GM23338 (cell line): ENCODE results near the gene ATP8B4. TPM values are rescaled to one million over a fixed set of nuclear protein-coding genes. Genes with fewer than 3 reads are reported as not detected.

ENCODE experiments used
- ATAC-seq: fragments of 200-7000 bp; cut with Tn5 transposase; 3 replicates; pipeline ENCODE4 v1.9.1; 2020
- DNase-seq: peaks from one replicate; pipeline ENCODE4 v3.0.0-alpha.2; 2015; ENCODE audit warnings: low spot score
- H2AFZ ChIP-seq: fragments of 200-600 bp; sonication (generic); 2 replicates; pipeline ENCODE4 v1.8.0; 2016; ENCODE audit warnings: antibody characterized with exemption, mild to moderate bottlenecking, moderate library complexity
- H3F3A ChIP-seq: fragments of 200-600 bp; sonication (generic); replicated peaks from 2 replicates; pipeline ENCODE4 v1.8.0; 2017; ENCODE audit warnings: antibody characterized with exemption, mixed run types, low read depth
- H3K27ac ChIP-seq: fragments of 200-600 bp; sonication (generic); 2 replicates; pipeline ENCODE4 v1.6.1; 2016; ENCODE audit warnings: low read depth
- H3K27me3 ChIP-seq: fragments of 200-600 bp; sonication (generic); 2 replicates; pipeline ENCODE4 v1.8.0; 2016; ENCODE audit warnings: mild to moderate bottlenecking, mixed run types, moderate library complexity; ENCODE audit not compliant: insufficient read depth
- H3K36me3 ChIP-seq: fragments of 200-600 bp; sonication (generic); 2 replicates; pipeline ENCODE4 v1.8.0; 2016; ENCODE audit warnings: mild to moderate bottlenecking; ENCODE audit not compliant: insufficient read depth
- H3K4me1 ChIP-seq: fragments of 200-600 bp; sonication (generic); 2 replicates; pipeline ENCODE4 v1.8.0; 2016; ENCODE audit warnings: mild to moderate bottlenecking, moderate library complexity; ENCODE audit not compliant: insufficient read depth
- H3K4me2 ChIP-seq: fragments of 200-600 bp; sonication (generic); 2 replicates; pipeline ENCODE4 v1.7.1; 2017; ENCODE audit warnings: mixed run types
- H3K4me3 ChIP-seq: fragments of 200-600 bp; sonication (generic); 2 replicates; pipeline ENCODE4 v1.6.1; 2016; ENCODE audit warnings: mixed run types
- H3K79me2 ChIP-seq: fragments of 200-600 bp; sonication (generic); replicated peaks from 2 replicates; pipeline ENCODE4 v1.8.0; 2017; ENCODE audit warnings: mild to moderate bottlenecking; ENCODE audit not compliant: insufficient read depth
- H3K9me2 ChIP-seq: fragments of 200-600 bp; sonication (generic); 2 replicates; pipeline ENCODE4 v1.8.0; 2017; ENCODE audit not compliant: insufficient read depth
- H4K20me1 ChIP-seq: fragments of 200-600 bp; sonication (generic); replicated peaks from 2 replicates; pipeline ENCODE4 v1.8.0; 2017; ENCODE audit warnings: mild to moderate bottlenecking; ENCODE audit not compliant: insufficient read depth
- H3K27ac Mint-ChIP-seq: 2 replicates; pipeline ENCODE4 v1.8.0; 2020; ENCODE audit warnings: inconsistent platforms, mild to moderate bottlenecking, moderate library complexity, mixed read lengths
- H3K27me3 Mint-ChIP-seq: 3 replicates; pipeline ENCODE4 v1.8.0; 2022; ENCODE audit warnings: low read depth, mild to moderate bottlenecking, moderate library complexity, mixed read lengths, inconsistent platforms; ENCODE audit not compliant: insufficient read depth, poor library complexity
- H3K36me3 Mint-ChIP-seq: 3 replicates; pipeline ENCODE4 v1.8.0; 2021; ENCODE audit warnings: low read depth, mild to moderate bottlenecking, inconsistent platforms, moderate library complexity, mixed read lengths
- H3K4me1 Mint-ChIP-seq: 3 replicates; pipeline ENCODE4 v1.8.0; 2020; ENCODE audit warnings: mild to moderate bottlenecking, inconsistent platforms, mixed read lengths
- H3K4me3 Mint-ChIP-seq: 3 replicates; pipeline ENCODE4 v1.8.0; 2021; ENCODE audit warnings: moderate library complexity, mild to moderate bottlenecking, inconsistent platforms, mixed read lengths
- H3K9me3 Mint-ChIP-seq: 3 replicates; pipeline ENCODE4 v1.8.0; 2020; ENCODE audit warnings: moderate library complexity, mild to moderate bottlenecking, inconsistent platforms, mixed read lengths
- EZH2 ChIP-seq: fragments of 200-600 bp; sonication (generic); IDR thresholded peaks from one replicate; pipeline ENCODE4 v1.8.0; 2017; ENCODE audit warnings: antibody characterized with exemption, mild to moderate bottlenecking, low read depth; ENCODE audit not compliant: unreplicated experiment
- JUNB ChIP-seq: IDR thresholded peaks from one replicate; pipeline ENCODE4 v1.6.1; 2016; ENCODE audit warnings: antibody characterized with exemption; ENCODE audit not compliant: unreplicated experiment
- ZNF114 ChIP-seq: fragments of 250-450 bp; sonication (Bioruptor Pico); IDR thresholded peaks from 2 replicates; pipeline ENCODE4 v1.5.0; 2020; ENCODE audit warnings: mild to moderate bottlenecking, moderate library complexity
- polyA plus RNA-seq: library from polyadenylated mRNA; unstranded; fragments of >200 nt; fragmentation: Nextera tagmentation; extraction: Ambion mirVana; gene quantifications from 2 replicates; pipeline ENCODE4 v1.2.1, GENCODE V29; 2016
- total RNA-seq: library from RNA; depleted of rRNA; stranded (reverse); fragments of >200 nt; shearing (Covaris generic); gene quantifications from 2 replicates; pipeline ENCODE4 v1.2.3, GENCODE V29; 2014
- TF ChIP-seq, protein P1 (sequence below): IDR thresholded peaks from 2 replicates; pipeline ENCODE4 v1.6.1; 2016; ENCODE audit warnings: antibody characterized with exemption
- TF ChIP-seq, protein P2 (sequence below): fragments of 250-450 bp; sonication (Bioruptor Pico); IDR thresholded peaks from 2 replicates; pipeline ENCODE4 v1.5.0; 2020; ENCODE audit warnings: mild to moderate bottlenecking, moderate library complexity

Gene ATP8B4
- total and polyA plus RNA-seq, 2 experiments from 2014 or later = 0.24 TPM; not detected in 1

DNA sequence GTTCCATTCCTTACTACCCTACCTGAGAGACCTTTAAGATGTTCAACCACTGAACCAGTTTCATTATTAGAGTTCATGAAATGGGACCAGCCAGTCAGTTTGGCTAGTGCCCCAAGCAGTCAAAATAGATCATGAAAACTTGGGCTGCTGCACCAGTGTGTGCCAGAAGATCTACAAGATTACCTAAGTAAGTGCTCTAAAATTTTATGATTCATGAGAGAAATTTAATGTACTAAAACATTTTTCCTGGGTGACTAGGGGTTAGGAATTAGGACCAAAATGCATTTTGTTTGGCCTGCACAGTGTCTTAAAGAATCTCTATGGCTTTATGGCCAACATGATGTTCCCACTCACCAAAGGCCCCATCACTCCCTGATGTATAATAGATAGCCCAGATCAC lies 214.7 kb downstream of the ATP8B4 start:
- Mint-ChIP-seq H3K4me1 (no peaks in the 10 kb centered on the region; the same call in 2 of the 3 replicates), H3K27me3 (no peaks in the 10 kb centered on the region), H3K9me3 (no peaks in the 10 kb centered on the region), H3K27ac (no peak overlapping the region), H3K4me3 (no peak overlapping the region), H3K36me3 (no peaks in the 10 kb centered on the region)
- Histone ChIP-seq H3K27ac (no peak overlapping the region), H3K4me3 (no peak overlapping the region), H3F3A (no peaks in the 10 kb centered on the region), H3K4me2 (no peak overlapping the region), H3K36me3 (no peaks in the 10 kb centered on the region), H4K20me1 (no peaks in the 10 kb centered on the region), H3K4me1 (no peaks in the 10 kb centered on the region), H2AFZ (no peak overlapping the region), H3K79me2 (no peaks in the 10 kb centered on the region), H3K9me2 (peaks cover 4% of the 10 kb centered on the region; the same call in 1 of the 2 replicates), H3K27me3 (no peaks in the 10 kb centered on the region)
- TF ChIP-seq JUNB (no peak), ZNF114 (CRISPR knock-in tag) (no peak), EZH2 (no peak)
- TF ChIP-seq, protein P1, sequence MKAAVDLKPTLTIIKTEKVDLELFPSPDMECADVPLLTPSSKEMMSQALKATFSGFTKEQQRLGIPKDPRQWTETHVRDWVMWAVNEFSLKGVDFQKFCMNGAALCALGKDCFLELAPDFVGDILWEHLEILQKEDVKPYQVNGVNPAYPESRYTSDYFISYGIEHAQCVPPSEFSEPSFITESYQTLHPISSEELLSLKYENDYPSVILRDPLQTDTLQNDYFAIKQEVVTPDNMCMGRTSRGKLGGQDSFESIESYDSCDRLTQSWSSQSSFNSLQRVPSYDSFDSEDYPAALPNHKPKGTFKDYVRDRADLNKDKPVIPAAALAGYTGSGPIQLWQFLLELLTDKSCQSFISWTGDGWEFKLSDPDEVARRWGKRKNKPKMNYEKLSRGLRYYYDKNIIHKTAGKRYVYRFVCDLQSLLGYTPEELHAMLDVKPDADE = no peak
- TF ChIP-seq, protein P2, sequence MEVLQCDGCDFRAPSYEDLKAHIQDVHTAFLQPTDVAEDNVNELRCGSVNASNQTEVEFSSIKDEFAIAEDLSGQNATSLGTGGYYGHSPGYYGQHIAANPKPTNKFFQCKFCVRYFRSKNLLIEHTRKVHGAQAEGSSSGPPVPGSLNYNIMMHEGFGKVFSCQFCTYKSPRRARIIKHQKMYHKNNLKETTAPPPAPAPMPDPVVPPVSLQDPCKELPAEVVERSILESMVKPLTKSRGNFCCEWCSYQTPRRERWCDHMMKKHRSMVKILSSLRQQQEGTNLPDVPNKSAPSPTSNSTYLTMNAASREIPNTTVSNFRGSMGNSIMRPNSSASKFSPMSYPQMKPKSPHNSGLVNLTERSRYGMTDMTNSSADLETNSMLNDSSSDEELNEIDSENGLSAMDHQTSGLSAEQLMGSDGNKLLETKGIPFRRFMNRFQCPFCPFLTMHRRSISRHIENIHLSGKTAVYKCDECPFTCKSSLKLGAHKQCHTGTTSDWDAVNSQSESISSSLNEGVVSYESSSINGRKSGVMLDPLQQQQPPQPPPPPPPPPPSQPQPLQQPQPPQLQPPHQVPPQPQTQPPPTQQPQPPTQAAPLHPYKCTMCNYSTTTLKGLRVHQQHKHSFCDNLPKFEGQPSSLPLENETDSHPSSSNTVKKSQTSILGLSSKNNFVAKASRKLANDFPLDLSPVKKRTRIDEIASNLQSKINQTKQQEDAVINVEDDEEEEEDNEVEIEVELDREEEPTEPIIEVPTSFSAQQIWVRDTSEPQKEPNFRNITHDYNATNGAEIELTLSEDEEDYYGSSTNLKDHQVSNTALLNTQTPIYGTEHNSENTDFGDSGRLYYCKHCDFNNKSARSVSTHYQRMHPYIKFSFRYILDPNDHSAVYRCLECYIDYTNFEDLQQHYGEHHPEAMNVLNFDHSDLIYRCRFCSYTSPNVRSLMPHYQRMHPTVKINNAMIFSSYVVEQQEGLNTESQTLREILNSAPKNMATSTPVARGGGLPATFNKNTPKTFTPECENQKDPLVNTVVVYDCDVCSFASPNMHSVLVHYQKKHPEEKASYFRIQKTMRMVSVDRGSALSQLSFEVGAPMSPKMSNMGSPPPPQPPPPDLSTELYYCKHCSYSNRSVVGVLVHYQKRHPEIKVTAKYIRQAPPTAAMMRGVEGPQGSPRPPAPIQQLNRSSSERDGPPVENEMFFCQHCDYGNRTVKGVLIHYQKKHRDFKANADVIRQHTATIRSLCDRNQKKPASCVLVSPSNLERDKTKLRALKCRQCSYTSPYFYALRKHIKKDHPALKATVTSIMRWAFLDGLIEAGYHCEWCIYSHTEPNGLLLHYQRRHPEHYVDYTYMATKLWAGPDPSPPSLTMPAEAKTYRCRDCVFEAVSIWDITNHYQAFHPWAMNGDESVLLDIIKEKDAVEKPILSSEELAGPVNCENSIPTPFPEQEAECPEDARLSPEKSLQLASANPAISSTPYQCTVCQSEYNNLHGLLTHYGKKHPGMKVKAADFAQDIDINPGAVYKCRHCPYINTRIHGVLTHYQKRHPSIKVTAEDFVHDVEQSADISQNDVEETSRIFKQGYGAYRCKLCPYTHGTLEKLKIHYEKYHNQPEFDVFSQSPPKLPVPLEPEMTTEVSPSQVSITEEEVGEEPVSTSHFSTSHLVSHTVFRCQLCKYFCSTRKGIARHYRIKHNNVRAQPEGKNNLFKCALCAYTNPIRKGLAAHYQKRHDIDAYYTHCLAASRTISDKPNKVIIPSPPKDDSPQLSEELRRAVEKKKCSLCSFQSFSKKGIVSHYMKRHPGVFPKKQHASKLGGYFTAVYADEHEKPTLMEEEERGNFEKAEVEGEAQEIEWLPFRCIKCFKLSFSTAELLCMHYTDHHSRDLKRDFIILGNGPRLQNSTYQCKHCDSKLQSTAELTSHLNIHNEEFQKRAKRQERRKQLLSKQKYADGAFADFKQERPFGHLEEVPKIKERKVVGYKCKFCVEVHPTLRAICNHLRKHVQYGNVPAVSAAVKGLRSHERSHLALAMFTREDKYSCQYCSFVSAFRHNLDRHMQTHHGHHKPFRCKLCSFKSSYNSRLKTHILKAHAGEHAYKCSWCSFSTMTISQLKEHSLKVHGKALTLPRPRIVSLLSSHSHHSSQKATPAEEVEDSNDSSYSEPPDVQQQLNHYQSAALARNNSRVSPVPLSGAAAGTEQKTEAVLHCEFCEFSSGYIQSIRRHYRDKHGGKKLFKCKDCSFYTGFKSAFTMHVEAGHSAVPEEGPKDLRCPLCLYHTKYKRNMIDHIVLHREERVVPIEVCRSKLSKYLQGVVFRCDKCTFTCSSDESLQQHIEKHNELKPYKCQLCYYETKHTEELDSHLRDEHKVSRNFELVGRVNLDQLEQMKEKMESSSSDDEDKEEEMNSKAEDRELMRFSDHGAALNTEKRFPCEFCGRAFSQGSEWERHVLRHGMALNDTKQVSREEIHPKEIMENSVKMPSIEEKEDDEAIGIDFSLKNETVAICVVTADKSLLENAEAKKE (CRISPR knock-in tag) = no peak
- ATAC-seq (no peak), DNase-seq (no peak)
